Liver (tissue), 9 donors: ENCODE measurements around the gene PXYLP1. TPM values are rescaled to one million over a fixed set of nuclear protein-coding genes. Genes with fewer than 3 reads are reported as not detected.

Experiments used
- DNase-seq: peaks from one replicate; pipeline ENCODE4 v3.0.0-alpha.2; 2017; ENCODE audit warnings: low spot score
- H3K27ac ChIP-seq, 2 donors: one replicate each; pipeline ENCODE4 v1.7.0; 2013; ENCODE audit warnings: inconsistent platforms in 2 of 2, low read length in 2 of 2, control low read depth in 1 of 2, low read depth in 1 of 2, mild to moderate bottlenecking in 1 of 2
- H3K27me3 ChIP-seq, 4 donors: one replicate each; pipeline versions ENCODE4 v1.6.1 to v1.7.0; 2013; ENCODE audit warnings: low read length in 3 of 4, inconsistent platforms in 1 of 4, mild to moderate bottlenecking in 1 of 4, moderate library complexity in 1 of 4; ENCODE audit not compliant: control insufficient read depth in 4 of 4, insufficient read depth in 4 of 4
- H3K36me3 ChIP-seq, 4 donors: one replicate each; pipeline versions ENCODE4 v1.6.1 to v1.7.0; 2013; ENCODE audit warnings: low read length in 3 of 4, mild to moderate bottlenecking in 3 of 4, low read depth in 1 of 4, moderate library complexity in 1 of 4; ENCODE audit not compliant: control insufficient read depth in 4 of 4, insufficient read depth in 3 of 4
- H3K4me1 ChIP-seq, 4 donors: one replicate each; pipeline versions ENCODE4 v1.6.1 to v1.7.0; 2013; ENCODE audit warnings: low read length in 3 of 4, mild to moderate bottlenecking in 3 of 4, moderate library complexity in 1 of 4; ENCODE audit not compliant: control insufficient read depth in 4 of 4, insufficient read depth in 4 of 4
- H3K4me3 ChIP-seq, 3 donors: one replicate each; pipeline versions ENCODE4 v1.6.1 to v1.7.0; 2013; ENCODE audit warnings: low read length in 3 of 3, control low read depth in 1 of 3, low read depth in 1 of 3, mild to moderate bottlenecking in 1 of 3
- H3K9ac ChIP-seq, 2 donors: one replicate each; pipeline ENCODE4 v1.7.0; 2013; ENCODE audit warnings: low read length in 2 of 2, mild to moderate bottlenecking in 2 of 2, moderate library complexity in 2 of 2, control low read depth in 1 of 2, low read depth in 1 of 2
- H3K9me3 ChIP-seq, 4 donors: one replicate each; pipeline versions ENCODE4 v1.6.1 to v1.7.0; 2013; ENCODE audit warnings: low read length in 3 of 4; ENCODE audit not compliant: control insufficient read depth in 4 of 4
- ATF3 ChIP-seq: IDR thresholded peaks from 2 replicates; pipeline ENCODE4 v1.6.1; 2016; ENCODE audit warnings: antibody characterized with exemption
- CTCF ChIP-seq: fragments of 150-350 bp; IDR thresholded peaks from 2 replicates; pipeline ENCODE4 v1.5.1; 2017; ENCODE audit warnings: improper control_type of control experiment, low read depth, low read length; ENCODE audit not compliant: missing input control
- EGR1 ChIP-seq, 2 donors: IDR thresholded peaks; 2 replicates each; pipeline ENCODE4 v1.6.1; 2016 to 2018; ENCODE audit warnings: antibody characterized with exemption in 2 of 2, low read depth in 2 of 2
- FOXA1 ChIP-seq: IDR thresholded peaks from 2 replicates; pipeline ENCODE4 v1.6.1; 2016; ENCODE audit warnings: antibody characterized with exemption
- GABPA ChIP-seq, 2 donors: IDR thresholded peaks in 1 of 2; conservative IDR thresholded peaks in 1 of 2; 2 replicates each; pipeline ENCODE4 v1.6.1; 2016; ENCODE audit warnings: antibody characterized with exemption in 2 of 2, mild to moderate bottlenecking in 1 of 2, moderate library complexity in 1 of 2
- HNF4A ChIP-seq, 2 donors: conservative IDR thresholded peaks; 2 replicates each; pipeline ENCODE4 v1.6.1; 2016; ENCODE audit warnings: antibody characterized with exemption in 2 of 2, mild to moderate bottlenecking in 2 of 2
- HNF4G ChIP-seq: IDR thresholded peaks from 2 replicates; pipeline ENCODE4 v1.6.1; 2016; ENCODE audit warnings: antibody characterized with exemption
- JUND ChIP-seq, 2 donors: IDR thresholded peaks; 2 replicates each; pipeline ENCODE4 v1.6.1; 2016; ENCODE audit warnings: antibody characterized with exemption in 2 of 2
- NR2F2 ChIP-seq: IDR thresholded peaks from 2 replicates; pipeline ENCODE4 v1.6.1; 2016; ENCODE audit warnings: antibody characterized with exemption
- RAD21 ChIP-seq, 2 donors: IDR thresholded peaks; 2 replicates each; pipeline ENCODE4 v1.6.1; 2016; ENCODE audit warnings: antibody characterized with exemption in 2 of 2, mild to moderate bottlenecking in 2 of 2
- REST ChIP-seq: IDR thresholded peaks from 2 replicates; pipeline ENCODE4 v1.6.1; 2016; ENCODE audit warnings: antibody characterized with exemption, mild to moderate bottlenecking
- RXRA ChIP-seq, 2 donors: IDR thresholded peaks; 2 replicates each; pipeline ENCODE4 v1.6.1; 2017 to 2018; ENCODE audit warnings: antibody characterized with exemption in 2 of 2, mild to moderate bottlenecking in 1 of 2
- SP1 ChIP-seq: IDR thresholded peaks from 2 replicates; pipeline ENCODE4 v1.6.1; 2018; ENCODE audit warnings: antibody characterized with exemption, mild to moderate bottlenecking
- TAF1 ChIP-seq: conservative IDR thresholded peaks from 2 replicates; pipeline ENCODE4 v1.6.1; 2016; ENCODE audit warnings: antibody characterized with exemption, mild to moderate bottlenecking
- YY1 ChIP-seq: IDR thresholded peaks from 2 replicates; pipeline ENCODE4 v1.6.1; 2016; ENCODE audit warnings: antibody characterized with exemption, mild to moderate bottlenecking
- ZBTB33 ChIP-seq: IDR thresholded peaks from 2 replicates; pipeline ENCODE4 v1.6.1; 2016; ENCODE audit warnings: antibody characterized with exemption
- WGBS: extraction: QIAGEN DNeasy Blood & Tissue Kit; methylation state at CpG from one replicate; pipeline ENCODE4 v1.1.7; 2013; 5-methylcytosine and 5-hydroxymethylcytosine counted together
- polyA plus RNA-seq, 2 donors: library from polyadenylated mRNA; stranded (reverse) in 1 of 2; unstranded in 1 of 2; fragments of 200-250 nt in 1 of 2; fragments of >200 nt in 1 of 2; fragmentation: Nextera tagmentation in 1 of 2; extraction: Ambion mirVana in 1 of 2; gene quantifications; one replicate each; pipeline versions ENCODE4 v1.2.1 to v1.2.3, GENCODE V29; 2013 to 2015
- total RNA-seq, 2 donors: library from RNA; depleted of rRNA; stranded (reverse); fragments of >200 nt; gene quantifications; one replicate each; pipeline ENCODE4 v1.2.3, GENCODE V29; 2014
- donor health status: healthy.
- donor health status: healthy.
- donor health status: healthy.
- donor health status: healthy.
- donor health status: healthy.

The PXYLP1 gene
- total and polyA plus RNA-seq, 4 donors: 1.1 to 5.3 (median 3.1) TPM

GRCh38 chr3:141228395-141228794, 3.2 kb upstream of the PXYLP1 start (continued):
- TF ChIP-seq HNF4A (conservative IDR thresholded peaks at IDR 0.05) (no peak), RAD21 (IDR thresholded peaks at IDR 0.05) (no peak), GABPA (IDR thresholded peaks at IDR 0.05 in 1 of 2, conservative IDR thresholded peaks at IDR 0.05 in 1 of 2) (no peak), YY1 (no peak)

- Histone ChIP-seq H3K36me3 (no peaks in the 10 kb centered on the region), H3K27ac (no peak overlapping the region), H3K4me3 (no peak overlapping the region), H3K9me3 (no peaks in the 10 kb centered on the region), H3K27me3 (no peaks in the 10 kb centered on the region), H3K4me1 (peaks cover 0 to 15% (median 4%) of the 10 kb centered on the region in 4 donors), H3K9ac (no peak overlapping the region)
- 86% methylated on average over 3 of the region's 3 CpGs for WGBS
- TF ChIP-seq SP1: no peak
- no peak for TF ChIP-seq FOXA1
- TF ChIP-seq NR2F2: no peak
- TF ChIP-seq TAF1: no peak
- TF ChIP-seq RXRA (IDR thresholded peaks at IDR 0.05): no peak
- TF ChIP-seq ATF3: no peak
- no peak for TF ChIP-seq HNF4A (conservative IDR thresholded peaks at IDR 0.05)
- TF ChIP-seq EGR1 (IDR thresholded peaks at IDR 0.05; ENCODE audit: low read depth in 2 of 2): no peak
- TF ChIP-seq RAD21 (IDR thresholded peaks at IDR 0.05): no peak
- TF ChIP-seq HNF4G: no peak
- no peak for TF ChIP-seq CTCF
- TF ChIP-seq REST: no peak
- no peak for TF ChIP-seq GABPA (IDR thresholded peaks at IDR 0.05 in 1 of 2, conservative IDR thresholded peaks at IDR 0.05 in 1 of 2)
- no peak for TF ChIP-seq YY1
- no peak for TF ChIP-seq JUND (IDR thresholded peaks at IDR 0.05)
- TF ChIP-seq ZBTB33: no peak
- DNase-seq: no peak
Observed at GRCh38 chr3:141229132-141229531, 2.5 kb upstream of the PXYLP1 start.
